Endothelial cell of umbilical vein (primary cell): Measurements from ENCODE around the gene GOLGA6B. TPM values are rescaled to one million over a fixed set of nuclear protein-coding genes. Genes with fewer than 3 reads are reported as not detected.
"Not testable (repeated sequence)": the region's sequence is repeated elsewhere in the genome, so short reads cannot be mapped to it uniquely, and the experiment has no call there.

Experiments
- BruUV-seq: library from RNA; stranded (reverse); fragments of 400-500 nt; replicated peaks from 2 replicates; lab custom pipeline; 2021; lab: Mats Ljungman, UMichigan
- CTCF ChIA-PET: fragments of 300-600, 350-600 bp; sonication (Branson Sonifier 250); formaldehyde crosslinking; loops from one replicate; lab custom pipeline; 2021; ENCODE audit warnings: antibody characterized with exemption, inconsistent platforms; lab: Charles Lee
- POLR2A ChIA-PET: fragments of 300-600, 350-600 bp; sonication (Branson Sonifier 250); formaldehyde crosslinking; loops from one replicate; lab custom pipeline; 2021; ENCODE audit warnings: antibody characterized with exemption, inconsistent platforms; lab: Charles Lee
- DNase-seq: peaks from one replicate; pipeline ENCODE4 v3.0.0-alpha.2; 2011; ENCODE audit warnings: low read depth, low spot score
- FAIRE-seq: peaks from 2 replicates; lab custom pipeline; 2011; peaks lifted over from hg19 to GRCh38; lab: Jason Lieb, UNC
- H2AFZ ChIP-seq: 2 replicates; pipeline ENCODE4 v1.6.0; 2012; ENCODE audit warnings: low read depth, low read length, control low read depth, inconsistent platforms
- H3K27ac ChIP-seq: 2 replicates; pipeline ENCODE4 v1.5.1; 2011; ENCODE audit warnings: low read depth, mild to moderate bottlenecking, control low read depth, low read length, moderate library complexity; ENCODE audit not compliant: insufficient read depth
- H3K27me3 ChIP-seq, 2 experiments: 2 replicates each; pipeline versions ENCODE4 v1.6.0 to v1.6.1; 2011; ENCODE audit warnings: low read length in 2 of 2, mixed read lengths in 1 of 2; ENCODE audit not compliant: control insufficient read depth in 2 of 2, insufficient read depth in 2 of 2
- H3K36me3 ChIP-seq, 2 experiments: 2 replicates in 1 of 2; 3 replicates in 1 of 2; pipeline ENCODE4 v1.5.1; 2011; ENCODE audit warnings: low read length in 2 of 2, mild to moderate bottlenecking in 1 of 2, moderate library complexity in 1 of 2; ENCODE audit not compliant: control insufficient read depth in 2 of 2, insufficient read depth in 2 of 2; ENCODE audit errors: extremely low read depth in 1 of 2
- H3K4me1 ChIP-seq: 3 replicates; pipeline ENCODE4 v1.5.1; 2011; ENCODE audit warnings: mild to moderate bottlenecking, low read length; ENCODE audit not compliant: control insufficient read depth, insufficient read depth; ENCODE audit errors: extremely low read depth
- H3K4me2 ChIP-seq: 2 replicates; pipeline ENCODE4 v1.6.1; 2011; ENCODE audit warnings: low read length, control low read depth, mixed read lengths; ENCODE audit not compliant: insufficient read depth
- H3K4me3 ChIP-seq, 3 experiments: fragments of 200-600 bp in 1 of 3; sonication (generic), shearing (Covaris generic) in 1 of 3; replicated peaks in 1 of 3; 2 replicates each; pipeline ENCODE4 v1.5.1; 2011 to 2016; ENCODE audit warnings: control low read depth in 3 of 3, low read length in 3 of 3, mild to moderate bottlenecking in 2 of 3, inconsistent platforms in 1 of 3, low read depth in 1 of 3, moderate library complexity in 1 of 3; ENCODE audit not compliant: insufficient read depth in 1 of 3
- H3K79me2 ChIP-seq: 2 replicates; pipeline ENCODE4 v1.6.0; 2012; ENCODE audit warnings: low read length, inconsistent platforms; ENCODE audit not compliant: control insufficient read depth, insufficient read depth
- H3K9ac ChIP-seq: replicated peaks from 2 replicates; pipeline ENCODE3; 2011; ENCODE audit warnings: low read length, control low read depth; ENCODE audit not compliant: insufficient read depth; ENCODE audit errors: extremely low read depth
- H3K9me1 ChIP-seq: replicated peaks from 3 replicates; pipeline ENCODE4 v1.6.0; 2011; ENCODE audit warnings: mild to moderate bottlenecking, low read length; ENCODE audit not compliant: control insufficient read depth, insufficient read depth; ENCODE audit errors: extremely low read depth
- H3K9me3 ChIP-seq: replicated peaks from 2 replicates; pipeline ENCODE4 v1.5.1; 2012; ENCODE audit warnings: low read length, inconsistent platforms; ENCODE audit not compliant: control insufficient read depth, insufficient read depth
- H4K20me1 ChIP-seq: replicated peaks from 2 replicates; pipeline ENCODE3; 2011; ENCODE audit warnings: mild to moderate bottlenecking, low read length; ENCODE audit not compliant: control insufficient read depth, insufficient read depth; ENCODE audit errors: extremely low read depth
- EZH2 ChIP-seq: IDR thresholded peaks from 2 replicates; pipeline ENCODE4 v1.6.1; 2012; ENCODE audit warnings: borderline replicate concordance, low read depth, mild to moderate bottlenecking, moderate library complexity, low read length, inconsistent platforms; ENCODE audit not compliant: severe bottlenecking
- FOS ChIP-seq: IDR thresholded peaks from 2 replicates; pipeline ENCODE4 v1.6.1; 2011; ENCODE audit warnings: mild to moderate bottlenecking, low read length, moderate library complexity, borderline replicate concordance; ENCODE audit not compliant: insufficient read depth
- GATA2 ChIP-seq: IDR thresholded peaks from 2 replicates; pipeline ENCODE4 v1.7.0; 2011; ENCODE audit warnings: low read depth, mild to moderate bottlenecking, moderate library complexity, mixed read lengths, low read length; ENCODE audit not compliant: insufficient read length, insufficient read depth
- JUN ChIP-seq: IDR thresholded peaks from 2 replicates; pipeline ENCODE4 v1.6.1; 2011; ENCODE audit warnings: borderline replicate concordance, low read depth; ENCODE audit not compliant: insufficient read length, insufficient read depth
- MAX ChIP-seq: IDR thresholded peaks from 2 replicates; pipeline ENCODE4 v1.6.1; 2011; ENCODE audit not compliant: insufficient read depth, insufficient read length
- MYC ChIP-seq: IDR thresholded peaks from one replicate; pipeline ENCODE4 v1.6.1; 2011; ENCODE audit warnings: mild to moderate bottlenecking, low read depth, low read length
- POLR2A ChIP-seq: IDR thresholded peaks from 2 replicates; pipeline ENCODE4 v1.6.1; 2012; ENCODE audit warnings: low read depth, mild to moderate bottlenecking, control low read depth, low read length
- POLR2AphosphoS5 ChIP-seq: IDR thresholded peaks from 2 replicates; pipeline ENCODE4 v1.6.1; 2012; ENCODE audit warnings: low read depth, mild to moderate bottlenecking, control low read depth, low read length, moderate library complexity; ENCODE audit not compliant: insufficient read depth
- dilution Hi-C: fragments of 300-500 bp; cut with MboI; formaldehyde crosslinking; loops from one replicate; pipeline ENCODE4 v1.15.0; 2019; ENCODE audit warnings: low sequenced_read_pairs; ENCODE audit not compliant: extremely low pct_ligation_motif_present
- intact Hi-C: fragments of 100-400 bp; cut with micrococcal nuclease; formaldehyde crosslinking; loops from one replicate; pipeline ENCODE4 v1.10.0; 2022
- polyA plus RNA-seq, 4 experiments: library from polyadenylated mRNA; depleted of rRNA in 3 of 4; stranded (reverse) in 3 of 4; unstranded in 1 of 4; fragments of >200 nt; gene quantifications; 2 replicates each; pipeline versions ENCODE4 v1.2.1 to v1.2.3, GENCODE V29; 2011 to 2012; ENCODE audit warnings: missing spikeins in 1 of 4
- total RNA-seq: library from RNA; stranded (reverse); gene quantifications from 2 replicates; pipeline ENCODE4 v1.2.3, GENCODE V29; 2021
- TF ChIP-seq, protein P1 (sequence below), 2 donors: IDR thresholded peaks; 1 replicate in 1 of 2; 2 replicates in 1 of 2; pipeline ENCODE4 v1.5.1; 2011; ENCODE audit warnings: low read length in 2 of 2, mild to moderate bottlenecking in 2 of 2, moderate library complexity in 2 of 2, control low read depth in 1 of 2, inconsistent platforms in 1 of 2, low read depth in 1 of 2; ENCODE audit not compliant: insufficient read depth in 1 of 2; ENCODE audit errors: extremely low read depth in 1 of 2

The GOLGA6B gene
- total and polyA plus RNA-seq, 2 donors (not counting 3 experiments of a cell fraction or from before 2014, with no cell fraction given), result not detected

DNA sequence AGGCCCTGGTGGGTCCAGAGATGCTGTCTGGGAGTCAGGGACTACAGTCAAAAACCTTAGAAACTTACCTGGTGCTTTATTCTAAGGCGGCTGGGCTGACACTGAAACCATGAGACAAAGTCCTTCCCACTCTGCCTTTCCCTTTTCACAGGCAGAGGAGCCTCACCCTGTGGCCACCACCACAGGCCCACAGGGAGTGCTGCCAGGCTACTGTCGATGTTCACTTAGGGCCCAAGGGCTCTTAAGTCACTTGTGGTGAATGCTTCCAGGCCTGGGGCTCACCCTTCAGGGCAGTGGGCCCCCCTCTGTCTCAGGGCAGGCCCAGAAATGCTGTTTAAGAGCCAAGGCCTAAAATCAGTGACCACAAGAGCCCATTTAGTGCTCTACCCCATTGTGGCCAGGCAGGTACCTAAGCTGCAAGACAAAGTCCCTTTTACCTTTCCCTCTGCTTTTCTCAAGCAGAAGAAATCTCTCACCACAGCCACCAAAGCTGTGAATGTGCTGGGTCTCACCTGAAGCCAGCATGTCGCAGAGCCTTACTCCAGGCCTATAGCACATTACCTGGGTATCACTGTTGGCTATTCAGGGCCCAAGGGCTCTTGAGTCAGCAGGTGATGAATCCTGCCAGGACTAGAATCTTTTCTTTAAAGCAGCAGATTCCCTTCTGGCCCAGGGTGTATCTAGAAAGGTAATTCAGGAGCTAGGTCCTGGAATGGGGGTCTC is 39.5 kb upstream of the GOLGA6B start:
- H3K9ac ChIP-seq, result no peak overlapping the region
- CTCF ChIA-PET, result no interaction called here
- intact Hi-C loops, result no loop called here

GRCh38 chr15:72615533-72616233 is 38.8 kb upstream of the GOLGA6B start:
- H3K36me3 ChIP-seq, dilution Hi-C loops, H2AFZ ChIP-seq, H3K9me3 ChIP-seq, H3K27ac ChIP-seq, H3K4me2 ChIP-seq, H4K20me1 ChIP-seq, H3K9me1 ChIP-seq, BruUV-seq, H3K79me2 ChIP-seq, H3K4me1 ChIP-seq, H3K27me3 ChIP-seq, POLR2A ChIA-PET, DNase-seq, intact Hi-C loops, H3K4me3 ChIP-seq, H3K9ac ChIP-seq: not testable (repeated sequence)
- CTCF ChIA-PET, result interaction anchor here (1.2 kb wide), 1 partner anchor 15 kb away, joined by 3 read pairs; no protein-coding TSS in a partner anchor
- peak; percentile 15 for FAIRE-seq

More for the DNA sequence above, 39.5 kb upstream of the GOLGA6B start:
- Histone ChIP-seq H3K79me2 (no peaks in the 10 kb centered on the region), H3K4me3 (no peak overlapping the region), H3K27me3 (peaks cover 0 to 3% of the 10 kb centered on the region in 2 experiments), H3K27ac (no peak overlapping the region), H3K9me3 (no peaks in the 10 kb centered on the region), H3K9me1 (no peaks in the 10 kb centered on the region), H2AFZ (no peak overlapping the region), H3K4me2 (no peak overlapping the region), H3K36me3 (no peaks in the 10 kb centered on the region), H3K4me1 (no peaks in the 10 kb centered on the region), H4K20me1 (no peaks in the 10 kb centered on the region)
- POLR2A ChIA-PET, result no interaction called here
- dilution Hi-C loops, result no loop called here
- TF ChIP-seq, protein P1, sequence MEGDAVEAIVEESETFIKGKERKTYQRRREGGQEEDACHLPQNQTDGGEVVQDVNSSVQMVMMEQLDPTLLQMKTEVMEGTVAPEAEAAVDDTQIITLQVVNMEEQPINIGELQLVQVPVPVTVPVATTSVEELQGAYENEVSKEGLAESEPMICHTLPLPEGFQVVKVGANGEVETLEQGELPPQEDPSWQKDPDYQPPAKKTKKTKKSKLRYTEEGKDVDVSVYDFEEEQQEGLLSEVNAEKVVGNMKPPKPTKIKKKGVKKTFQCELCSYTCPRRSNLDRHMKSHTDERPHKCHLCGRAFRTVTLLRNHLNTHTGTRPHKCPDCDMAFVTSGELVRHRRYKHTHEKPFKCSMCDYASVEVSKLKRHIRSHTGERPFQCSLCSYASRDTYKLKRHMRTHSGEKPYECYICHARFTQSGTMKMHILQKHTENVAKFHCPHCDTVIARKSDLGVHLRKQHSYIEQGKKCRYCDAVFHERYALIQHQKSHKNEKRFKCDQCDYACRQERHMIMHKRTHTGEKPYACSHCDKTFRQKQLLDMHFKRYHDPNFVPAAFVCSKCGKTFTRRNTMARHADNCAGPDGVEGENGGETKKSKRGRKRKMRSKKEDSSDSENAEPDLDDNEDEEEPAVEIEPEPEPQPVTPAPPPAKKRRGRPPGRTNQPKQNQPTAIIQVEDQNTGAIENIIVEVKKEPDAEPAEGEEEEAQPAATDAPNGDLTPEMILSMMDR (IDR thresholded peaks at IDR 0.05; ENCODE audit: extremely low read depth in 1 of 2, insufficient read depth in 1 of 2, low read depth in 1 of 2, low read length in 2 of 2), result no peak
- TF ChIP-seq POLR2AphosphoS5 (no peak), MYC (no peak), JUN (no peak), MAX (no peak), GATA2 (no peak), POLR2A (no peak), EZH2 (no peak), FOS (no peak)
- FAIRE-seq (no peak), DNase-seq (no peak)
- BruUV-seq, result no TSS peak
